SK-N-SH treated with all-trans-retinoic acid at 6 μM for 48 hours (cell line): ENCODE measurements around the gene ARHGEF10L.

Experiments used
- ATAC-seq: fragments of 200-7000 bp; cut with Tn5 transposase; 3 replicates; pipeline ENCODE4 v1.9.1; 2020; ENCODE audit warnings: mild to moderate bottlenecking, moderate library complexity
- ARNTL ChIP-seq: fragments of 450-650 bp; formaldehyde crosslinking; IDR thresholded peaks from 2 replicates; pipeline ENCODE4 v1.5.0; 2020; ENCODE audit warnings: low read depth, mild to moderate bottlenecking, moderate library complexity, borderline replicate concordance
- BACH2 ChIP-seq: fragments of 250-450 bp; sonication (Bioruptor Pico); IDR thresholded peaks from 2 replicates; pipeline ENCODE4 v1.9.0; 2021; ENCODE audit warnings: mild to moderate bottlenecking, borderline replicate concordance
- CREB5 ChIP-seq: fragments of 250-450 bp; sonication (Bioruptor Pico); IDR thresholded peaks from 2 replicates; pipeline ENCODE4 v1.5.1; 2020; ENCODE audit warnings: low read depth, mild to moderate bottlenecking, moderate library complexity
- CSDC2 ChIP-seq: fragments of 250-450 bp; sonication (Bioruptor Pico); IDR thresholded peaks from 2 replicates; pipeline ENCODE4 v1.5.0; 2020; ENCODE audit warnings: mild to moderate bottlenecking, moderate library complexity
- ESRRG ChIP-seq: fragments of 250-450 bp; sonication (Bioruptor Pico); IDR thresholded peaks from 2 replicates; pipeline ENCODE4 v1.6.1; 2021; ENCODE audit warnings: mild to moderate bottlenecking
- ISL1 ChIP-seq: fragments of 250-450 bp; sonication (Bioruptor Pico); IDR thresholded peaks from 2 replicates; pipeline ENCODE4 v2.1.2; 2022; ENCODE audit warnings: mild to moderate bottlenecking, moderate library complexity
- OSR1 ChIP-seq: fragments of 250-450 bp; sonication (Bioruptor Pico); IDR thresholded peaks from 2 replicates; pipeline ENCODE4 v1.8.0; 2022; ENCODE audit warnings: moderate library complexity, mild to moderate bottlenecking, inconsistent platforms
- PATZ1 ChIP-seq: fragments of 250-450 bp; sonication (Bioruptor Pico); IDR thresholded peaks from 2 replicates; pipeline ENCODE4 v1.8.0; 2020; ENCODE audit warnings: mild to moderate bottlenecking, moderate library complexity, borderline replicate concordance
- POU6F1 ChIP-seq: fragments of 250-450 bp; sonication (Bioruptor Pico); IDR thresholded peaks from 2 replicates; pipeline ENCODE4 v1.8.0; 2021; ENCODE audit warnings: low read depth, mild to moderate bottlenecking, moderate library complexity, borderline replicate concordance
- PPARA ChIP-seq: fragments of 250-450 bp; sonication (Bioruptor Pico); IDR thresholded peaks from 2 replicates; pipeline ENCODE4 v1.5.0; 2020; ENCODE audit warnings: mild to moderate bottlenecking, borderline replicate concordance
- RARB ChIP-seq: fragments of 250-450 bp; sonication (Bioruptor Pico); IDR thresholded peaks from 2 replicates; pipeline ENCODE4 v1.8.0; 2021; ENCODE audit warnings: mild to moderate bottlenecking, moderate library complexity
- SNAI2 ChIP-seq: fragments of 250-450 bp; sonication (Bioruptor Pico); IDR thresholded peaks from 2 replicates; pipeline ENCODE4 v1.5.0; 2020; ENCODE audit warnings: mild to moderate bottlenecking, moderate library complexity
- TSHZ2 ChIP-seq: fragments of 250-450 bp; sonication (Bioruptor Pico); IDR thresholded peaks from 2 replicates; pipeline ENCODE4 v1.5.0; 2020; ENCODE audit warnings: mild to moderate bottlenecking, moderate library complexity
- ZC3H10 ChIP-seq: fragments of 250-450 bp; sonication (Bioruptor Pico); IDR thresholded peaks from 2 replicates; pipeline ENCODE4 v1.5.1; 2021; ENCODE audit warnings: mild to moderate bottlenecking, moderate library complexity
- ZFP3 ChIP-seq: fragments of 250-450 bp; sonication (Bioruptor Pico); IDR thresholded peaks from 2 replicates; pipeline ENCODE4 v1.5.0; 2020; ENCODE audit warnings: mild to moderate bottlenecking, moderate library complexity
- ZFP30 ChIP-seq: fragments of 450-650 bp; formaldehyde crosslinking; IDR thresholded peaks from 2 replicates; pipeline ENCODE4 v1.5.0; 2022; ENCODE audit warnings: mild to moderate bottlenecking, moderate library complexity
- ZNF70 ChIP-seq: fragments of 450-650 bp; formaldehyde crosslinking; IDR thresholded peaks from 2 replicates; pipeline ENCODE4 v1.5.0; 2020; ENCODE audit warnings: mild to moderate bottlenecking, moderate library complexity
- ZNF8 ChIP-seq: fragments of 450-650 bp; formaldehyde crosslinking; IDR thresholded peaks from 2 replicates; pipeline ENCODE4 v1.5.0; 2020; ENCODE audit warnings: mild to moderate bottlenecking, moderate library complexity

The ARHGEF10L gene

DNA sequence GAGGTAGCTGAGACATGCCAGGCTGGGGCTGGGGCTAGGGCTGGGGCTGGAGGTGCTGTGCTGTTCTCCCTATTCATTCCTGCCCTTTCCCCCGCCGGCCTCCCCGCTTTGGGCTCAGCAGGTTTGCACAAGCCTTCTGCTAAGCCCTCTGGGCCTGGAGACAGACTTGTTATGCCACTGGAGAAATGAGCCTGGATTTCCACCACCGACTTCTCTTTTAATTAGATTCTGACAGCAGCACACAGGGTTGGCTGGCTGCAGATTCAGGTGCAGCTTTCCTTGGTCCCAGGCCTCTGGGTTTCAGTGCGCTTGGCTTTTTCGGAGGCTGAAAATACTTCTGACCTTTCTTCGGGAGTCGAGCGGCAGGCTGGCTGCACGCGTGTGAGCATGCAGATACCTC lies 144.1 kb downstream of the ARHGEF10L start (continued):
- no peak for TF ChIP-seq TSHZ2 (CRISPR knock-in tag)
- TF ChIP-seq, all 23 proteins: peak for 0

GRCh38 chr1:17684810-17685209 lies 145.3 kb downstream of the ARHGEF10L start:
- no peak for ATAC-seq
- TF ChIP-seq SNAI2 (no peak), PATZ1 (CRISPR knock-in tag) (no peak), CREB5 (CRISPR knock-in tag) (no peak), ZFP30 (CRISPR knock-in tag) (no peak), ZC3H10 (CRISPR knock-in tag) (no peak), ISL1 (CRISPR knock-in tag) (no peak), POU6F1 (CRISPR knock-in tag) (no peak), ARNTL (CRISPR knock-in tag) (no peak), ZNF8 (CRISPR knock-in tag) (no peak), PPARA (no peak), ZNF70 (CRISPR knock-in tag) (no peak), CSDC2 (CRISPR knock-in tag) (no peak), OSR1 (CRISPR knock-in tag) (no peak), BACH2 (CRISPR knock-in tag) (no peak), ZFP3 (CRISPR knock-in tag) (no peak)

- no peak for ATAC-seq
- TF ChIP-seq POU6F1 (CRISPR knock-in tag) (no peak), CREB5 (CRISPR knock-in tag) (no peak), ISL1 (CRISPR knock-in tag) (no peak), PPARA (no peak), ARNTL (CRISPR knock-in tag) (no peak), ZFP30 (CRISPR knock-in tag) (no peak), RARB (CRISPR knock-in tag) (no peak)
Observed at GRCh38 chr1:17686258-17686657, 146.8 kb downstream of the ARHGEF10L start.

- TF ChIP-seq PPARA = no peak
- TF ChIP-seq CREB5 (CRISPR knock-in tag) = no peak
- TF ChIP-seq TSHZ2 (CRISPR knock-in tag) = no peak
- no peak for TF ChIP-seq ESRRG (CRISPR knock-in tag)
- TF ChIP-seq ZC3H10 (CRISPR knock-in tag) = no peak
- TF ChIP-seq POU6F1 (CRISPR knock-in tag) = no peak
- TF ChIP-seq ZFP30 (CRISPR knock-in tag) = no peak
- no peak for ATAC-seq
Observed at GRCh38 chr1:17687145-17687544, 147.6 kb downstream of the ARHGEF10L start.
